Measurements from ENCODE around the gene DNAH9.

DNA sequence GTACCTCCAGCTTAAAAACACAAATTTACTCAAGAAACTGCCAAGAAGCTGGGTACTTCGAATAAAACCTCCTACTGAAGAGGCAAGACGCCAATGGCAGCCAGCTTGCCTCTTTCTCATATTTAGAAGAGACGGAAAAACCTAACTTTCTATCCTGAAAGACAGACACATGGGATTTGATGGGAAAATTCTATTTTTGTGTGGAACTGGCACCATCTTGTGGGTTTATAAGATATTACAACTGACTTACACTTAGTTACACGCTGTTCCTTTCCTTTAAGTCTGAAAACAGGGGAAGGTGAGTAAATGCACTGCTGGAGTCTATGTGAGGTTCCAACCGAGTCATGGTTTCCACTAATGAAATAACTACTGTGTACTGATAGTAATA is 388.7 kb downstream of the DNAH9 start:
- TF ChIP-seq YY1 (IDR thresholded peaks at IDR 0.05; ENCODE audit: insufficient read depth, insufficient read length) (no peak), SUZ12 (IDR thresholded peaks at IDR 0.05; ENCODE audit: extremely low read depth, insufficient read depth, insufficient read length) (no peak), ZNF274 (IDR thresholded peaks at IDR 0.05; ENCODE audit: low read depth, low read length) (no peak)
